B cell (primary cell): Measurements from ENCODE around the gene AGTPBP1. TPM values are rescaled to one million over a fixed set of nuclear protein-coding genes. Genes with fewer than 3 reads are reported as not detected.

ENCODE experiments used
- ATAC-seq: fragments of 200-7000 bp; cut with Tn5 transposase; one replicate; pipeline ENCODE4 v1.10.0; 2021; ENCODE audit warnings: low read depth, mild to moderate bottlenecking, moderate number of reproducible peaks, moderate library complexity
- CTCF ChIA-PET: fragments of 350-600 bp; sonication (Branson Sonifier 250); formaldehyde crosslinking; loops from one replicate; lab custom pipeline; 2021; ENCODE audit warnings: antibody characterized with exemption, inconsistent platforms; lab: Charles Lee
- POLR2A ChIA-PET: fragments of 350-600 bp; sonication (Branson Sonifier 250); formaldehyde crosslinking; loops from one replicate; lab custom pipeline; 2021; ENCODE audit warnings: antibody characterized with exemption; lab: Charles Lee
- DNase-seq: peaks from one replicate; pipeline ENCODE4 v3.0.0; 2013
- H2AFZ ChIP-seq: 2 replicates; pipeline ENCODE4 v1.6.1; 2012; ENCODE audit warnings: mild to moderate bottlenecking, low read depth, low read length; ENCODE audit not compliant: insufficient read depth, poor library complexity, severe bottlenecking
- H3K27ac ChIP-seq, 2 donors: 1 replicate in 1 of 2; 2 replicates in 1 of 2; pipeline ENCODE4 v1.5.1; 2012 to 2013; ENCODE audit warnings: low read length in 2 of 2, mild to moderate bottlenecking in 2 of 2, moderate library complexity in 1 of 2
- H3K27me3 ChIP-seq, 4 experiments: fragments of 200-600 bp in 1 of 4; sonication (generic) in 1 of 4; replicated peaks in 1 of 4; 1 replicate in 2 of 4; 2 replicates in 2 of 4; pipeline versions ENCODE4 v1.6.1 to v1.7.0; 2013 to 2016; ENCODE audit warnings: low read length in 3 of 4, mild to moderate bottlenecking in 2 of 4, mixed read lengths in 1 of 4, moderate library complexity in 1 of 4; ENCODE audit not compliant: insufficient read depth in 4 of 4, control insufficient read depth in 3 of 4; ENCODE audit errors: control extremely low read depth in 1 of 4
- H3K36me3 ChIP-seq, 2 experiments: replicated peaks in 1 of 2; 1 replicate in 1 of 2; 2 replicates in 1 of 2; pipeline versions ENCODE4 v1.6.1 to v1.7.1; 2013; ENCODE audit warnings: low read length in 1 of 2; ENCODE audit not compliant: insufficient read depth in 2 of 2, control insufficient read depth in 1 of 2; ENCODE audit errors: control extremely low read depth in 1 of 2, extremely low read depth in 1 of 2
- H3K4me1 ChIP-seq, 2 donors: fragments of 200-600 bp in 1 of 2; sonication (generic) in 1 of 2; 1 replicate in 1 of 2; 2 replicates in 1 of 2; pipeline versions ENCODE4 v1.5.1 to v1.6.1; 2013 to 2017; ENCODE audit warnings: low read length in 2 of 2; ENCODE audit not compliant: control insufficient read depth in 2 of 2, insufficient read depth in 2 of 2
- H3K4me2 ChIP-seq: replicated peaks from 2 replicates; pipeline ENCODE3; 2012; ENCODE audit warnings: mild to moderate bottlenecking, low read depth, low read length; ENCODE audit not compliant: poor library complexity, severe bottlenecking
- H3K4me3 ChIP-seq, 5 experiments: fragments of 200-600 bp in 1 of 5; sonication (generic) in 1 of 5; 1 replicate in 3 of 5; 2 replicates in 2 of 5; pipeline versions ENCODE4 v1.5.1 to v1.7.0; 2011 to 2016; ENCODE audit warnings: low read length in 4 of 5, mild to moderate bottlenecking in 4 of 5, low read depth in 2 of 5, control low read depth in 1 of 5, moderate library complexity in 1 of 5; ENCODE audit not compliant: insufficient read depth in 1 of 5; ENCODE audit errors: control extremely low read depth in 1 of 5, extremely low read depth in 1 of 5
- H3K79me2 ChIP-seq: fragments of 200-600 bp; sonication (generic); one replicate; pipeline ENCODE4 v1.6.0; 2016; ENCODE audit warnings: low read length; ENCODE audit not compliant: control insufficient read depth, insufficient read depth
- H3K9ac ChIP-seq: fragments of 200-600 bp; sonication (generic); 2 replicates; pipeline ENCODE4 v1.6.1; 2017; ENCODE audit warnings: mild to moderate bottlenecking, low read length, moderate library complexity
- H3K9me3 ChIP-seq, 3 donors: one replicate each; pipeline versions ENCODE4 v1.6.1 to v1.7.1; 2013; ENCODE audit warnings: low read length in 2 of 3; ENCODE audit not compliant: control insufficient read depth in 2 of 3, insufficient read depth in 1 of 3; ENCODE audit errors: control extremely low read depth in 1 of 3
- H4K20me1 ChIP-seq: 2 replicates; pipeline ENCODE4 v1.6.0; 2012; ENCODE audit warnings: mild to moderate bottlenecking, low read length; ENCODE audit not compliant: insufficient read depth, control insufficient read depth, poor library complexity, severe bottlenecking
- H3K27ac Mint-ChIP-seq: one replicate; pipeline ENCODE4 v1.8.0; 2021; ENCODE audit warnings: mixed read lengths
- H3K27me3 Mint-ChIP-seq: one replicate; pipeline ENCODE4 v1.8.0; 2021; ENCODE audit warnings: mixed read lengths
- H3K4me1 Mint-ChIP-seq: one replicate; pipeline ENCODE4 v1.8.0; 2021; ENCODE audit warnings: mixed read lengths
- H3K4me3 Mint-ChIP-seq: one replicate; pipeline ENCODE4 v1.8.0; 2021; ENCODE audit warnings: mixed read lengths
- H3K9me3 Mint-ChIP-seq: one replicate; pipeline ENCODE4 v1.8.0; 2022; ENCODE audit warnings: mixed read lengths; ENCODE audit not compliant: insufficient read depth
- EZH2 ChIP-seq: IDR thresholded peaks from 2 replicates; pipeline ENCODE4 v1.6.1; 2012; ENCODE audit warnings: borderline replicate concordance, low read depth, mild to moderate bottlenecking, moderate library complexity, low read length; ENCODE audit not compliant: insufficient read depth, poor library complexity, severe bottlenecking
- WGBS: methylation state at CpG from one replicate; pipeline ENCODE4 v1.1.5; 2013; ENCODE audit warnings: missing lambda C conversion rate; ENCODE audit not compliant: insufficient coverage; 5-methylcytosine and 5-hydroxymethylcytosine counted together
- intact Hi-C: fragments of 100-400 bp; cut with micrococcal nuclease; formaldehyde crosslinking; loops from one replicate; pipeline ENCODE4 v1.10.0; 2022
- polyA plus RNA-seq: library from polyadenylated mRNA; depleted of rRNA; stranded (reverse); fragments of >200 nt; gene quantifications from 2 replicates; pipeline ENCODE4 v1.2.3, GENCODE V29; 2012
- total RNA-seq, 2 donors: library from RNA; stranded (reverse); fragments of 120-200 nt in 1 of 2; gene quantifications; 1 replicate in 1 of 2; 2 replicates in 1 of 2; pipeline versions ENCODE4 v1.2.3 to v1.2.4, GENCODE V29; 2013 to 2022
- TF ChIP-seq, protein P1 (sequence below): fragments of 200-600 bp; IDR thresholded peaks from one replicate; pipeline ENCODE4 v1.8.0; 2022; ENCODE audit warnings: antibody characterized with exemption, mild to moderate bottlenecking

The AGTPBP1 gene
- total and polyA plus RNA-seq, 2 donors (not counting 1 experiment from before 2014, with no cell fraction given): 7.5 to 33.1 TPM

DNA sequence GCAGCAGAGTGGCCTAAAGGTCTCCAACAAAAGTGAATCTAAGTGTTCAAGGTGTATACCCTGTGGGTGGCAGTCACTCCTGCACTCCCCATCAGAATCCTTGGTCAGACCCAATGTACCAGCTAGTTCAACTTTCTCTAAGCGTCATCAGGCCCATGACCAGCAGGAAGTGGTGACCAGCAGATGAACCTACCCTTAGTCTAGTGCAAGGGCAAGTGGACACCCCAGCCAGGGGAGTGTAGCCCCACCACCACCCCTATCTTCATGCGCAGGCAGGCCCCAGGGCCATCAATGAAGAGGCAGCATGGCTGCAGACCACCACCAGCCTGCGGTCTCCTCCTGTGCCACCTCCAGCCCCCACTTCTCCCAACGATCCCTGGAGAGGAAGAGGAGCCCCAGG, 213.1 kb downstream of the AGTPBP1 start:
- no peak for DNase-seq
- no peaks in the 10 kb centered on the region for H3K36me3 ChIP-seq
- ATAC-seq: no peak
- no peak overlapping the region for H3K27ac ChIP-seq
- ChIA-PET POLR2A (no interaction called here), CTCF (no interaction called here)
- Mint-ChIP-seq H3K9me3 (peaks cover 2% of the 10 kb centered on the region), H3K4me1 (no peaks in the 10 kb centered on the region), H3K27ac (no peak overlapping the region), H3K27me3 (peaks cover 21% of the 10 kb centered on the region), H3K4me3 (no peak overlapping the region)
- H3K4me2 ChIP-seq: no peak overlapping the region
- no peak overlapping the region for H2AFZ ChIP-seq
- intact Hi-C loops: no loop called here
- no peaks in the 10 kb centered on the region for H4K20me1 ChIP-seq
- peaks cover 0 to 4% (median 0%) of the 10 kb centered on the region in 3 donors for H3K9me3 ChIP-seq
- no peak overlapping the region for H3K4me3 ChIP-seq
- 81% methylated on average over 2 of the region's 4 CpGs for WGBS
- no peak for TF ChIP-seq EZH2
- TF ChIP-seq, protein P1, sequence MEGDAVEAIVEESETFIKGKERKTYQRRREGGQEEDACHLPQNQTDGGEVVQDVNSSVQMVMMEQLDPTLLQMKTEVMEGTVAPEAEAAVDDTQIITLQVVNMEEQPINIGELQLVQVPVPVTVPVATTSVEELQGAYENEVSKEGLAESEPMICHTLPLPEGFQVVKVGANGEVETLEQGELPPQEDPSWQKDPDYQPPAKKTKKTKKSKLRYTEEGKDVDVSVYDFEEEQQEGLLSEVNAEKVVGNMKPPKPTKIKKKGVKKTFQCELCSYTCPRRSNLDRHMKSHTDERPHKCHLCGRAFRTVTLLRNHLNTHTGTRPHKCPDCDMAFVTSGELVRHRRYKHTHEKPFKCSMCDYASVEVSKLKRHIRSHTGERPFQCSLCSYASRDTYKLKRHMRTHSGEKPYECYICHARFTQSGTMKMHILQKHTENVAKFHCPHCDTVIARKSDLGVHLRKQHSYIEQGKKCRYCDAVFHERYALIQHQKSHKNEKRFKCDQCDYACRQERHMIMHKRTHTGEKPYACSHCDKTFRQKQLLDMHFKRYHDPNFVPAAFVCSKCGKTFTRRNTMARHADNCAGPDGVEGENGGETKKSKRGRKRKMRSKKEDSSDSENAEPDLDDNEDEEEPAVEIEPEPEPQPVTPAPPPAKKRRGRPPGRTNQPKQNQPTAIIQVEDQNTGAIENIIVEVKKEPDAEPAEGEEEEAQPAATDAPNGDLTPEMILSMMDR: no peak
- H3K4me1 ChIP-seq: no peaks in the 10 kb centered on the region
- H3K9ac ChIP-seq: no peak overlapping the region
- H3K27me3 ChIP-seq: peaks cover 0 to 11% (median 0%) of the 10 kb centered on the region in 4 experiments
- no peaks in the 10 kb centered on the region for H3K79me2 ChIP-seq

GRCh38 chr9:85528142-85528541, 213.6 kb downstream of the AGTPBP1 start:
- ChIA-PET CTCF (no interaction called here), POLR2A (no interaction called here)
- H3K9me3 Mint-ChIP-seq: peaks cover 2% of the 10 kb centered on the region
- Histone ChIP-seq H3K4me3 (no peak overlapping the region), H2AFZ (no peak overlapping the region), H3K27me3 (peaks cover 0 to 14% (median 0%) of the 10 kb centered on the region in 4 experiments), H3K9me3 (peaks cover 0 to 4% (median 0%) of the 10 kb centered on the region in 3 donors), H3K9ac (no peak overlapping the region), H3K79me2 (no peaks in the 10 kb centered on the region), H3K4me2 (no peak overlapping the region), H4K20me1 (no peaks in the 10 kb centered on the region), H3K27ac (no peak overlapping the region), H3K4me1 (no peaks in the 10 kb centered on the region), H3K36me3 (no peaks in the 10 kb centered on the region)
- no peak for TF ChIP-seq EZH2
- TF ChIP-seq, protein P1: no peak
- intact Hi-C loops: no loop called here
- peaks cover 2% of the 10 kb centered on the region for H3K4me1 Mint-ChIP-seq
- H3K27me3 Mint-ChIP-seq: peaks cover 24% of the 10 kb centered on the region
- 91% methylated on average over 3 of the region's 5 CpGs for WGBS
- no peak overlapping the region for H3K4me3 Mint-ChIP-seq
- no peak overlapping the region for H3K27ac Mint-ChIP-seq
- no peak for DNase-seq
- no peak for ATAC-seq
